K562 (cell line): Measurements from ENCODE around the gene OR2F2. TPM values are rescaled to one million over a fixed set of nuclear protein-coding genes. Genes with fewer than 3 reads are reported as not detected.
A peak's percentile ranks its signal among the peaks of the same experiment; 100 is the strongest.

Experiments
- ARID1B ChIP-seq: fragments of 450-650 bp; IDR thresholded peaks from 2 replicates; pipeline ENCODE4 v1.6.1; 2016; ENCODE audit warnings: antibody characterized with exemption, mild to moderate bottlenecking, inconsistent platforms
- BHLHE40 ChIP-seq: IDR thresholded peaks from 2 replicates; pipeline ENCODE4 v1.6.1; 2011; ENCODE audit warnings: low read length, improper control_type of control experiment
- CEBPG ChIP-seq, 3 experiments: fragments of 200-800 bp in 1 of 3; sonication (Bioruptor generic) in 1 of 3; sonication (generic) in 1 of 3; formaldehyde crosslinking in 1 of 3; IDR thresholded peaks in 2 of 3; conservative IDR thresholded peaks in 1 of 3; 2 replicates each; pipeline versions ENCODE4 v1.6.1 to v1.8.0; 2016 to 2022; ENCODE audit warnings: missing compliant biosample characterization in 2 of 3, missing genetic modification characterization in 2 of 3, mild to moderate bottlenecking in 1 of 3, missing genetic modification reagents in 1 of 3
- CHD4 ChIP-seq: fragments of 200-600 bp; sonication (generic); IDR thresholded peaks from 3 replicates; pipeline ENCODE4 v1.6.1; 2012; ENCODE audit warnings: low read depth, mild to moderate bottlenecking, mixed read lengths, low read length, inconsistent platforms; ENCODE audit not compliant: insufficient read depth, insufficient replicate concordance, poor library complexity, severe bottlenecking
- ELF4 ChIP-seq: fragments of 450-650 bp; formaldehyde crosslinking; IDR thresholded peaks from 2 replicates; pipeline ENCODE4 v1.4.0; 2022; ENCODE audit warnings: missing genetic modification characterization
- ESRRB ChIP-seq: fragments of 250-450 bp; sonication (Bioruptor Pico); IDR thresholded peaks from 2 replicates; pipeline ENCODE4 v1.5.0; 2020; ENCODE audit warnings: mild to moderate bottlenecking, moderate library complexity, borderline replicate concordance
- FOXJ2 ChIP-seq: fragments of 200-800 bp; sonication (Bioruptor generic); IDR thresholded peaks from 2 replicates; pipeline ENCODE4 v1.6.1; 2016; ENCODE audit warnings: missing genetic modification characterization, missing compliant biosample characterization
- GTF2E2 ChIP-seq: fragments of 200-800 bp; sonication (Bioruptor generic); IDR thresholded peaks from 2 replicates; pipeline ENCODE4 v1.6.1; 2016; ENCODE audit warnings: missing genetic modification characterization, missing compliant biosample characterization
- OTX1 ChIP-seq: fragments of 450-650 bp; formaldehyde crosslinking; IDR thresholded peaks from 2 replicates; pipeline ENCODE4 v1.4.0; 2022; ENCODE audit warnings: mild to moderate bottlenecking
- POLR2H ChIP-seq: IDR thresholded peaks from 2 replicates; pipeline ENCODE4 v1.6.1; 2016; ENCODE audit warnings: missing genetic modification characterization, low read depth, mild to moderate bottlenecking, control low read depth, missing compliant biosample characterization, moderate library complexity
- RBM39 ChIP-seq: fragments of 200-400 bp; formaldehyde crosslinking; optimal IDR thresholded peaks from 2 replicates; pipeline ENCODE3; 2018; ENCODE audit warnings: low read depth, low read length
- SPI1 ChIP-seq: IDR thresholded peaks from 2 replicates; pipeline ENCODE4 v1.6.1; 2011; ENCODE audit warnings: low read depth, low read length, control low read depth, borderline replicate concordance
- ZC3H4 ChIP-seq: sonication (generic); formaldehyde crosslinking; IDR thresholded peaks from 2 replicates; pipeline ENCODE4 v1.9.0; 2021; ENCODE audit warnings: missing genetic modification reagents, borderline replicate concordance
- ZNF12 ChIP-seq: sonication (generic); formaldehyde crosslinking; IDR thresholded peaks from 2 replicates; pipeline ENCODE4 v1.4.0; 2020; ENCODE audit warnings: mild to moderate bottlenecking, missing genetic modification reagents
- ZNF239 ChIP-seq: fragments of 250-450 bp; sonication (Bioruptor Pico); IDR thresholded peaks from 2 replicates; pipeline ENCODE4 v1.4.0; 2020; ENCODE audit warnings: mild to moderate bottlenecking
- ZNF354B ChIP-seq: fragments of 250-450 bp; sonication (Bioruptor Pico); IDR thresholded peaks from 2 replicates; pipeline ENCODE4 v1.4.0; 2020
- ZNF436 ChIP-seq: fragments of 250-450, 450-650 bp; sonication (Bioruptor Pico); formaldehyde crosslinking; IDR thresholded peaks from 2 replicates; pipeline ENCODE4 v1.7.0; 2020; ENCODE audit warnings: mild to moderate bottlenecking
- ZNF77 ChIP-seq: fragments of 250-450 bp; sonication (Bioruptor Pico); IDR thresholded peaks from 2 replicates; pipeline ENCODE4 v1.5.0; 2020
- polyA plus RNA-seq, 8 experiments: library from polyadenylated mRNA; depleted of rRNA in 4 of 8; stranded (reverse) in 5 of 8; unstranded in 3 of 8; fragments of >200 nt; fragmentation: Nextera tagmentation in 2 of 8; fragmentation: Illumina TruSeq in 1 of 8; extraction: Ambion mirVana in 2 of 8; extraction: Trizol in 1 of 8; gene quantifications; 2 replicates each; pipeline versions ENCODE4 v1.2.1 to v1.2.3, GENCODE V29; 2011 to 2014; ENCODE audit warnings: inconsistent platforms in 1 of 8, missing spikeins in 1 of 8
- total RNA-seq, 7 experiments: library from RNA; depleted of rRNA in 6 of 7; stranded (reverse); fragments of >200 nt in 6 of 7; fragmentation: Illumina TruSeq in 2 of 7; extraction: Trizol in 2 of 7; gene quantifications; 2 replicates each; pipeline versions ENCODE4 v1.2.1 to v1.2.3, GENCODE V29; 2011 to 2021; ENCODE audit warnings: low replicate concordance in 1 of 7
- TF ChIP-seq, protein P1 (sequence below), 2 experiments: fragments of 450-650 bp; conservative IDR thresholded peaks; 2 replicates each; pipeline ENCODE4 v1.6.1; 2017; ENCODE audit warnings: mild to moderate bottlenecking in 2 of 2, moderate library complexity in 2 of 2
- TF ChIP-seq, protein P2 (sequence below), 2 experiments: fragments of 200-800 bp in 1 of 2; sonication (Bioruptor generic) in 1 of 2; sonication (generic) in 1 of 2; formaldehyde crosslinking in 1 of 2; IDR thresholded peaks in 1 of 2; conservative IDR thresholded peaks in 1 of 2; 2 replicates each; pipeline versions ENCODE4 v1.5.0 to v1.6.1; 2016 to 2020; ENCODE audit warnings: missing compliant biosample characterization in 1 of 2, missing genetic modification characterization in 1 of 2, missing genetic modification reagents in 1 of 2
- TF ChIP-seq, protein P3 (sequence below): sonication (generic); formaldehyde crosslinking; IDR thresholded peaks from 2 replicates; pipeline ENCODE4 v1.8.1; 2023; ENCODE audit warnings: mild to moderate bottlenecking, missing genetic modification reagents
- TF ChIP-seq, protein P4 (sequence below): fragments of 450-650 bp; formaldehyde crosslinking; IDR thresholded peaks from 2 replicates; pipeline ENCODE4 v1.4.0; 2022; ENCODE audit warnings: mild to moderate bottlenecking, moderate library complexity

Gene OR2F2
- total and polyA plus RNA-seq, 9 of the 15 experiments (the other 6 are each of a cell fraction or from before 2014, with no cell fraction given) = not detected

DNA sequence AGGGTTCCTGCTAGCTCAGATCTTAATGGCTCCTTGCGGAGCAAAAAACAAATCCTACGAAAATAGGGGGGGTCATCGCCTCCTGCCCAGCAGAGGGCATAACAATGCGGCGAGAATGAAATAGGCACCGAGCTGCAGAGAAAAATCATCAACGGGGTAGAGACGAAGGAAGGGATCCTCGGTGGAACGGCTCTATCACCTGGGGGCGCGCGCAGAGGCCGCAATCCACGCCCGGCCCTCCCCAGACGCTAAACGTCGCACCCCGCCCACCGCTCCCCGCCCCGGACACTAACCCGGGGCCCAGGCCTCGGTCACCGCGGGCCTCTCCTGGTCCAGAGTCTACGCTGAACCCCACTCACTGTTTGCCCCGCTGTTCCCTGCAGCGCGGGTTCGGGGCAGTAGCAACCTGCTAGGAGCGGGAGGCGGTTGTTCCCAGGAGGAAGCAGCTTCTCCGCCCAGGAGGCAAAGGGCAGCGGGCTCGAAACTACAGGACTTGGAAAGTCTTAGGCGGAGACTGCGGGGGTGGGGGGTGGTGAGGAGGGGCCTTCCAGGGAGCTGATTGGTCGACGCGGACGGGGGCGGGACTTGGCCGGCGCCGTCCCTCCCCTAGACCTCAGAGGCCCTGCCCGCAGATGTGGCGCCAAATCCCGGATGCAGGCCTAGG is 33.2 kb upstream of the OR2F2 start, which contains the start of gene TCAF1 (continued):
- TF ChIP-seq, protein P1, sequence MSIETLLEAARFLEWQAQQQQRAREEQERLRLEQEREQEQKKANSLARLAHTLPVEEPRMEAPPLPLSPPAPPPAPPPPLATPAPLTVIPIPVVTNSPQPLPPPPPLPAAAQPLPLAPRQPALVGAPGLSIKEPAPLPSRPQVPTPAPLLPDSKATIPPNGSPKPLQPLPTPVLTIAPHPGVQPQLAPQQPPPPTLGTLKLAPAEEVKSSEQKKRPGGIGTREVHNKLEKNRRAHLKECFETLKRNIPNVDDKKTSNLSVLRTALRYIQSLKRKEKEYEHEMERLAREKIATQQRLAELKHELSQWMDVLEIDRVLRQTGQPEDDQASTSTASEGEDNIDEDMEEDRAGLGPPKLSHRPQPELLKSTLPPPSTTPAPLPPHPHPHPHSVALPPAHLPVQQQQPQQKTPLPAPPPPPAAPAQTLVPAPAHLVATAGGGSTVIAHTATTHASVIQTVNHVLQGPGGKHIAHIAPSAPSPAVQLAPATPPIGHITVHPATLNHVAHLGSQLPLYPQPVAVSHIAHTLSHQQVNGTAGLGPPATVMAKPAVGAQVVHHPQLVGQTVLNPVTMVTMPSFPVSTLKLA (conservative IDR thresholded peaks at IDR 0.05) = peak; percentile 57 to 81
- peak; percentile 91; the same call in 1 of the 2 replicates for TF ChIP-seq OTX1 (CRISPR knock-in tag)
- TF ChIP-seq GTF2E2 (tag) = no peak
- TF ChIP-seq ZNF77 (CRISPR knock-in tag) = no peak
- TF ChIP-seq ARID1B = peak; percentile 60
- TF ChIP-seq, protein P2, sequence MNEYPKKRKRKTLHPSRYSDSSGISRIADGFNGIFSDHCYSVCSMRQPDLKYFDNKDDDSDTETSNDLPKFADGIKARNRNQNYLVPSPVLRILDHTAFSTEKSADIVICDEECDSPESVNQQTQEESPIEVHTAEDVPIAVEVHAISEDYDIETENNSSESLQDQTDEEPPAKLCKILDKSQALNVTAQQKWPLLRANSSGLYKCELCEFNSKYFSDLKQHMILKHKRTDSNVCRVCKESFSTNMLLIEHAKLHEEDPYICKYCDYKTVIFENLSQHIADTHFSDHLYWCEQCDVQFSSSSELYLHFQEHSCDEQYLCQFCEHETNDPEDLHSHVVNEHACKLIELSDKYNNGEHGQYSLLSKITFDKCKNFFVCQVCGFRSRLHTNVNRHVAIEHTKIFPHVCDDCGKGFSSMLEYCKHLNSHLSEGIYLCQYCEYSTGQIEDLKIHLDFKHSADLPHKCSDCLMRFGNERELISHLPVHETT (CRISPR knock-in tag; conservative IDR thresholded peaks at IDR 0.05 in 1 of 2, IDR thresholded peaks at IDR 0.05 in 1 of 2) = 0 out of 4 replicates have a peak, but pooled peaks of 1 of the 2 experiments have one; percentile 30
- TF ChIP-seq ZNF436 (CRISPR knock-in tag) = no peak
- TF ChIP-seq SPI1 = no peak
- TF ChIP-seq ZNF12 (CRISPR knock-in tag) = no peak; the same call in 1 of the 2 replicates
- peak; percentile 75; the same call in 1 of the 2 replicates for TF ChIP-seq ELF4
- TF ChIP-seq, protein P3, sequence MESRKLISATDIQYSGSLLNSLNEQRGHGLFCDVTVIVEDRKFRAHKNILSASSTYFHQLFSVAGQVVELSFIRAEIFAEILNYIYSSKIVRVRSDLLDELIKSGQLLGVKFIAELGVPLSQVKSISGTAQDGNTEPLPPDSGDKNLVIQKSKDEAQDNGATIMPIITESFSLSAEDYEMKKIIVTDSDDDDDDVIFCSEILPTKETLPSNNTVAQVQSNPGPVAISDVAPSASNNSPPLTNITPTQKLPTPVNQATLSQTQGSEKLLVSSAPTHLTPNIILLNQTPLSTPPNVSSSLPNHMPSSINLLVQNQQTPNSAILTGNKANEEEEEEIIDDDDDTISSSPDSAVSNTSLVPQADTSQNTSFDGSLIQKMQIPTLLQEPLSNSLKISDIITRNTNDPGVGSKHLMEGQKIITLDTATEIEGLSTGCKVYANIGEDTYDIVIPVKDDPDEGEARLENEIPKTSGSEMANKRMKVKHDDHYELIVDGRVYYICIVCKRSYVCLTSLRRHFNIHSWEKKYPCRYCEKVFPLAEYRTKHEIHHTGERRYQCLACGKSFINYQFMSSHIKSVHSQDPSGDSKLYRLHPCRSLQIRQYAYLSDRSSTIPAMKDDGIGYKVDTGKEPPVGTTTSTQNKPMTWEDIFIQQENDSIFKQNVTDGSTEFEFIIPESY (CRISPR knock-in tag) = peak; percentile 82
- TF ChIP-seq RBM39 = no peak
- 0 out of 2 replicates have a peak, but pooled peaks have one; percentile 3 for TF ChIP-seq BHLHE40
- TF ChIP-seq ZNF354B (CRISPR knock-in tag) = no peak
- TF ChIP-seq POLR2H (tag) = peak; percentile 89
- TF ChIP-seq FOXJ2 = no peak
- peak; percentile 31 for TF ChIP-seq ZNF239 (CRISPR knock-in tag)
- no peak for TF ChIP-seq ESRRB (CRISPR knock-in tag)
- TF ChIP-seq, protein P4, sequence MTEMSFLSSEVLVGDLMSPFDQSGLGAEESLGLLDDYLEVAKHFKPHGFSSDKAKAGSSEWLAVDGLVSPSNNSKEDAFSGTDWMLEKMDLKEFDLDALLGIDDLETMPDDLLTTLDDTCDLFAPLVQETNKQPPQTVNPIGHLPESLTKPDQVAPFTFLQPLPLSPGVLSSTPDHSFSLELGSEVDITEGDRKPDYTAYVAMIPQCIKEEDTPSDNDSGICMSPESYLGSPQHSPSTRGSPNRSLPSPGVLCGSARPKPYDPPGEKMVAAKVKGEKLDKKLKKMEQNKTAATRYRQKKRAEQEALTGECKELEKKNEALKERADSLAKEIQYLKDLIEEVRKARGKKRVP (CRISPR knock-in tag) = no peak
- TF ChIP-seq CHD4 = no peak
- TF ChIP-seq ZC3H4 (CRISPR knock-in tag) = no peak
- no peak for TF ChIP-seq CEBPG (CRISPR knock-in tag; IDR thresholded peaks at IDR 0.05)
- TF ChIP-seq CEBPG (tag; conservative IDR thresholded peaks at IDR 0.05 in 1 of 2, IDR thresholded peaks at IDR 0.05 in 1 of 2) = no peak
